ENCODE results near the gene CADM4.

CADM4 gene

DNA sequence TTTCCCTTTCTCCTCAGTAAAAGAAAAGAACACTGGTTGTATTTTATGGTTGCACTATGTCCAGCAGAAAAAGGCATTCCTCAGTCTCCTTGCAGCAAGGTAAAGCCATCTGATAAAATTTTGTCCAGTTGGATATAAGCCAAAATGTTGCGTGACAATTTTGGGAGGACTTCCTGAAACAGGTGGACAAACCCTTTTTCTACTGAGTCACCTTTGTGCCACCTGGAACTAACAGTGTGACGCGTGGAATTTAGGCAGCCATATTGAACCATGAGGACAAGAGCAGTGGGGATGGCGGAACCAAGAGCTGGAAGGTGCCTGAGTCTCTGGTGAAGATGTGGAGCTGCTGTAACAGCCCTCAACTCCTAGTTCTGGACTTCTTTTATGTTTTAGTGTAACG is 8.2 kb downstream of the CADM4 start:
- DNase-seq, result no peak

DNA sequence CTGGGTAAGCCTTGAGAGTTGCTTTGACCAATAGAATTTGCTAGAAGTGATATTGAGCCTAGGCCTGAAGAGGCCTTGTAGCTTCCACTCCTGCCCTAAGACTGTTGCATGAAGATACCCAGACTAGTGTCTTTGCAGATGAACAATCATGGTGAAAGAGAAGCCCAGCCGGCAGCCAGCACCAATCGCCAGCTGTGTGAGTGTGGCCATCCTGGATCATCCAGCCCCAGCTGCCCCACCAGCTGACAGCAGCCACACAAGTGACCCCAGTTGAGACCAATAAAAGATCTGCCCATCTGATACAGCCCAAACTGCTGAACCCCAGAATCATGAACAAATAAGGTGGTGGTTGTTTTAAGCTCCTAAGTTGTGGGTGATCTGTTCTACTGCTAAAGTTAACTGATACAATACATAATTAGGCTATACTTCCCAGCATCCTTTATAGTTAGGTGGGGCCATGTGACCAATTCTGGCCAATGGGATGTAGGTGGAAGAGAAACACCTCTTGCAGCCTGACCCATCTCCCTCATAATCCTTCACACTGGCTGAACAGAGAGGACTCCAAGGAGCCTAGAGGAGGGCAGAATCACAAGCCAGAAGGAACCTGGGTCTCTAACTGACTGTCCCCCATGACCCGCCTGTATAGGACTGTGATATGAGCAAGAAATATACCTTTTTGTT is 10.9 kb downstream of the CADM4 start:
- no peak for DNase-seq

DNA sequence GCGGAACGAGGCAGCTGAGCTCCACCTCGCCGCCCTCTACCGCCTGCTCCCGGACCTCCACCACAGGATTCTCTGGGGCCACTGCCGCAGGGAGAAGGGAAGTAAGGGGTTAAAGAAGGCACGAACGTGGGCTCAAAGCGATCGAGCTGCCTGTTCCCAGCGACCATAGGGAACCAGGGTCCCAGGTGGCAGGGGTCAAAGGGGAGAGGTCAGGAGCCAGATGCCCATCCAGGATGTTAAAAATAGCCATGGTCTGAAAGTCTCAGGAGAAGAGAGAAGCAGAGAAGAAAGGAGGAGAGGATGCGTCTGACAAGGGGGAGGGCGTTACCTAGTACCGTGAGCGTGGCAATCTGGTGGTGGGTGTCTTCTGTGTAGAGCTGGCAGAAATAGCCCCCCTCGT is 12.8 kb downstream of the CADM4 start:
- no peak for DNase-seq

DNA sequence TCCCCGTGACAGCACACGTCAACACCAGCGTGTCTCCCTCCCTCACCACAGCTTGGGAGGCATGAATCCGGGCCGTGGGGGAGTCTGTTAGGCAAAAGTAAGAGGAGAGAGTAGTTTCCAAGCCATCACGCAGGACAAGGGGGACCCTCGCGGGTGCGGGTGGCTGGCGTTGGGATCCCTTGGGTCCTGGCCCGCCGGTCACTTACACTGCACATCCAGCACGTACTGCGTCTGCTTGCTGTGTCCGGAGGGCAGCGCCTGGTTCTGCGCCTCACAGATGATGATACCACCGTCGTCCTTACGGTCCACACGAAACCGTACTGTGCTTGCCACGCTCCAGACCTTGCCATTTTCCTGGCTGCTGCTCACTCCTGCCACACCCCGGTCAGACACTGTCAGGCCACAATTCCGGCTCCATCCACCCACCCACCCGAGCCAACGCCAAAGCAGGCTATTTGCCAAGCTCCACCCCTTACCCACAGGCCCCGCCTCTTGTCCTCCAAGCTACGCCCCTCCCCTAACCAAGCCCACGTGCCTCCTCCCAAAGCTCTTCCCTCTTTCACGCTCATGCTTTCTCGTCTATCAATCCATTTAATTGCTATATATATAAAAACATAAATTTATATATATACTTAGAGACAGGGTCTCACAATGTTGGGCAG is 13.6 kb downstream of the CADM4 start:
- no peak for DNase-seq

DNA sequence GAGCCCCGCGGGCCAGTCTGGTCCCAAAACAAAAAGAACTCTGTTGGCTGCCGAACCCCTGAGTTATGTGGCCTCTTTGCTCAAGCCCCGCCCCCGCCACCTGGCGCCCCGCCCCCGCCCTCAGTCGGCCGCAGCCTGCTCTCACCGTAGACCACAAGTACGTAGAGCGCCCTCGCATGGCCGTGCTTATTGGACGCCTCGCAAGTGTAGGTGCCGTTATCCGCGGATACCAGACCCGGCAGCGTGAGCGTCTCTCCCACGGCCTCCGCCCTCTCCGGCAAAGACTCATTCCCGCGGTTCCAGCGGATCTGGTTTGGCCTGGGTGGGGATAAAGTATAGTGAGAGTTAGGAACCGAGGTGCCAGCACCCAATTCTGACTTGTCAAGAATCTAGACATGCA is 14.7 kb downstream of the CADM4 start:
- peak; percentile 90 for DNase-seq

DNA sequence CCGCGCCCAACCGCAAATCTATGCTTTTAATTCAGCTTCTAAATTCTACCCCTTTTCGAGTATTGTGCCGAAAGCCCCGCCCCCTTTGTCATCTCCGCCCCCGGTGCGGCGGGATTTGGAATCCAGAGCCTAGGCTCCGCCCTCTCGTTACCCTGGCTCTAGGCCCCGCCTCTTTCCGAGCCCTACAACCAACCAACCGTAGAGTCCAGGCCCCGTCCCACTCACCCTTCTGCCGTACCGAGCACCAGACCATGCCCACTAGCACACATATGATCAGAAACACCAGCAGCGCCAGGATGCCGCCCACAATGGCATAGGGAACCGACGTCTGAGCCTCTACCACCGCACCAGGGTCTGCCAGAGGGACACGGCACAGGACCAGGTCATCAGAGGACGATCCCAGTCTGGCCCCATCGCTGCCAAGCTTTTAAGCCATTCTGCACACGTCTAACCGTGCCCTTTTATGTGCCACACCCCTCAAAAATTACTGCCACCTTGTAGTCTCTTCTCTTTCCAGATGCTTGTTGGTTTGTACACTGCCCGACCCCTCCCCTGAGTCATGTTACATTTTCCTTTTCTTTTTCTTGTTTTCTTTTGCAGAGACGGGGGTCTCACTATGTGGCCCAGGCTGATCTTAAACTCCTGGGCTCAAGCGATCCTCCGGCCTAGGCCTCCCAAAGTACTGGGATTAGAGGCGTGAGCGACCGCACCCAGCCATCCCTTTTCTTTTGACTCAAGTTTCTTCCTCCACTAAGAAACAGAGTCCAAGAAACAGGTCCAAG is 15.6 kb downstream of the CADM4 start:
- DNase-seq, result no peak

DNA sequence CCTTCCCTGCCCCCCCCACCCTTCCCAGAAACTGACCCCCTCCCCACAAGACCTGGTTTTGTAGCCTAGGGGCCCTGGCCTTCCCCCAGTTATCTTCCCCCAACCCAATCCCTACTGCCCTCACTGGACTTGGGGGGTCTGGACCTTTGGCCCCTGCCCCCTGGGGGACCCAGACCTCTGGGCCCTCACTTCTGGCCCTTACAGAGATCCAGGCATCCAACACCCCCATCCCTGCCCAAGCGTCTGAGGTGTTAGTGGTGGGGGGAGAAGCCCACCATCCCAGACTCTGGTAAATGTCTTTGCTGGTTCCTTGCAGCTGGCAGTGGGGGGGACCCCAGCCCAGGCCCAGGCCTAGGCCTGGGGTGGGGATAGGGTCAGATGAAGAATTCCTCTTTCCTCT is 16.7 kb downstream of the CADM4 start:
- DNase-seq, result no peak

DNA sequence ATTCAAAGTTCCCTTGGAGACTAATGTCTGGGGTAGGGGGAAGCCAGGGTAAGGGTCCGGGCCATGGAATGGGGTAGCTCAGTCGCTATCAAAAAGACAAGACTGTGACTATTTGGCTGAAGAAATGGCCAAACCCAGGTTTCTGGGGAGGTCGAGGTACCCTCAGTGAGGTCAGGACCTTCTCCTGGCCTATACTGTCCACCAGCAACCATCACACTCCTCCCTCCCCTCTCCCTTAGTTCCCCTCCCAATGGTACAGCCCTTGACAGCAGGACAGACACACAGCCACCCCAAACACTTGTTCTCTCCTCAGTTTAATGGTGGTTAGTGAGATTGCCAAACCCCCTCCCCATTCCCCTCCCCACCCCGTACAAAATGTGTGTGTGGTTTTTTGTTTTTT is 17.6 kb downstream of the CADM4 start:
- no peak for DNase-seq

DNA sequence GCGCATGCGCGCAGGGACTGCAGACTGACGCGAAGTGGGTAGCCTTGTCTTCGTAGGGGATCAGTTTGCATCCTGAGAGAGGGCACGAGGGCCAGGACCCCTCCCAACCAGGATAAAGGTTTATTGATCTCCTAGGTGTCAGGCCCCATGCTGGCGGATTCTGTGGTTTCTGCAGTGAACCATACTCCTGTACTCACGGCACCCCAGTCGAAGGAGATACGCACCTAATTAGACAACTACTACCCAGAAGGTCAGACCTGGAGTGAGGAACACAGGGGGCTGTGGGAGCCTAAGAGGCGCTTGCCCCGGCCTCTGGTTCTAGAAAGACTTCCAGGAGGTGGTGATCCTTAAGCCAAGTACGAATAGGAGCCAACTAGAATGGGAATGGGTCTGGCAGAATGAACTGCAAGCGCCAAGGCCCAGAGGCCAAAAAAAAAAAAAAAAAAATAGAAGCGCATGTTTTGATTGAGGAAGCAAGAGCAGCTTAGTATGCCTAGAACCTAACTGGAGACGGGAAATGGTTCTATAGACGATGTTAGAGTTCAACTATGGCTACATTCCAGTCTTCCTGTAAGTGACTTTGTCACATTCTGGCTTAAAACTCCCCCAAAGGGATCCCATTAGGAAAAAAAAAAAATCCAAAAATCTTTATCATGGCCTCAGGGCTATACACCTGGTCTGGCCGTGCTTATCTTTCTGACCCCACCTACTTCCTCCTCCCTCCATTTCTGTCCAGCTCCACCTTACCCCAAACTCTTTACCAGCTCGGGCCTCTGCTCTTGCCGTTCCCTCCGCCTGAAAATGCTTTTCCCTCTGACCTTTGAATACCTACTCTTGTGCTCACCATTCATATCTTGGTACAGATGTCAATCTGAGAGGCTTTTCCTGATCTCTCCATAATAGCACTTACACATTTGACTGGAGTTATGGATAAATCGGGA is 19.3 kb downstream of the CADM4 start:
- DNase-seq, result peak; percentile 81

DNA sequence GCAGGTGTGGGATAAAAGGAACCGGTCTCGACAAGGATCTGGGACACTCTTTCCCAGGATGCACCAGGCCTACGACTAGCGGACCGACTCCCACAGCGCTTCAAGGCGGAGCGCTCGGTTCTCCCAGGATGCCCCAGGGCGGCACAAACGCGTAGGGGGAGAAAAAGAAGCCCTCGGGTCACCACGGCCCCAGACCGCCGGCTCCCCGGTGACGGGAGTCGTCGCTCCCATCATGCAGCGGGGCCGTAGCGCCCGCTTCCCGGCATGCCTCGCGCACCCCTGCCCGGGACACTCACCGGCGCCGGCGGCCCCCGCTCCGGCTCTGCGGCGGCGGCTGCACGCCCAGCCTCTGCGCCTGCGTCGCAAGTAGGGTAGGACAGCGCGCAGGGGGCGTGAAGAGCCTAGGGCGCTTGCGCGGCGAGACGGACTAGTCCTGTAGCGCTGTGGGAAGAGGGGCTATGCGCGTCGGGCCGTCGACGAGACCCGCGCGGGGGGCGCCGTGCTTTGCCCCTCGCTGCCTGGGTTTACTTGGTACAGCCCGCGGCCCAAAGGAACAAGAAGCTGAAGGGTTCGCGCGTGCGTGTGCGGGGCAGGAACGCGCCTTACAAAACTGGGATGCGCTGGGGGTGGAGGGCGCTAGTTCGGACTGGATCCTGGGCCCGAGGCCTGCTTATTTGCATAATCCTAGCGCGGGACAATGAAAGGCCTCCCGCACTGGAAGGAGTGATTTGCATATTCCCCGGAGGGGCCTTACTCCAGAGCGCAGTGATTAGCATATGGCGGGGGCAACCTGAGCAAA is 20.2 kb downstream of the CADM4 start, which contains the start of gene ZNF428:
ZNF428 (minus strand) TSS at position 368 of the 799 bp plus-strand sequence. CDS start 5,325 bp downstream, outside the sequence.
- DNase-seq, result peak; percentile 80

DNA sequence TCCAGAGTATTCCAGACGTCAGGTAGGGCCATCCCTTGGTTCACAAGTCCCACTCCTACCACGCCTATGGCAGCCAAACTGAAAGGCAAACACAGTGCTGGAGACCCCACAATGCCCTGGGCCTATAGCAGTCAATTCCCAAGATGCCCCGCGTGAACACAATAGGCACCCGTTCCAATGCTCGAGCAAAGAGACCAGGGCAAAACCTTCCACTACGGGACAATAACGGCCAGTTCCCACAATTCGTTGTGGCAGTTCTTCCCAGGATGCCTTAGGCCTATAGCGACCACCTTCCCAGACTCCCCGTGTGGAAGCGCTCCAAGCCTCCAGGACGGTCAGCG is 20.8 kb downstream of the CADM4 start:
- DNase-seq, result peak; percentile 13

DNA sequence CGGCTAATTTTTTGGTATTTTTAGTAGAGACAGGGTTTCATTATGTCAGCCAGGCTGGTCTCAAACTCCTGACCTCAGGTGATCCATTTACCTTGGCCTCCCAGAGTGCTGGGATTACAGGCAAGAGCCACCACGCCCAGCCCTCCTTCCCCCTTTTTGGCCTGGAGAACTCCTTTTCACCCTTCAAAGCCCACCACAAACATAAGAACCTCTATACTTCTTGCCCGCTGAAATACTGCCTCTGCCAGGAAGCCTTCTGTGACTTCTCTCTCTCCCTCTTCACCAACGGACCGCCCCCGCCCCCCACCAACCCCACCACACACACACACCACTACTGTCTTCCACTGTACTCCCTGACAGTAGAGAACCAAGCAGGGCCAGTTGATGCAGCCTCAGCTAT is 22.7 kb downstream of the CADM4 start:
- no peak for DNase-seq

DNA sequence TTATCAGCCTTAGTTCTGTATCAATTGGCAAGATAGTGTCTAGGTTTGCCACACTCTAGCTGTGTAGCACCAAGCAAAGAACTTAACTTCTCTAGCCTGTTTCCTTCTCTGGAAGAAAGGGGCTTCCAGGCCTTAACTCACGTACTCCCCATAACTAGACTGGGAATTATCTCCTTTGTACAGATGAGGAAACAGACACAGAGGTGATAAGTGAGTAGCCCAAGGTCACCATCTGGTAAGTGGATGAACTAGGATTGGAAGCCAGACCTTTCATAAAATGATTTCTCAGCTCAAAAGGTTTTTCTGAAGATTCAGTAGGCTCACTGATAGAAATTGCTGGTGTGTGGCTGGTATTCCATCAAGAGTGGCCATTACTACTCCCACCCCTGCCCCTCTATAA is 23.3 kb downstream of the CADM4 start:
- DNase-seq, result no peak

DNA sequence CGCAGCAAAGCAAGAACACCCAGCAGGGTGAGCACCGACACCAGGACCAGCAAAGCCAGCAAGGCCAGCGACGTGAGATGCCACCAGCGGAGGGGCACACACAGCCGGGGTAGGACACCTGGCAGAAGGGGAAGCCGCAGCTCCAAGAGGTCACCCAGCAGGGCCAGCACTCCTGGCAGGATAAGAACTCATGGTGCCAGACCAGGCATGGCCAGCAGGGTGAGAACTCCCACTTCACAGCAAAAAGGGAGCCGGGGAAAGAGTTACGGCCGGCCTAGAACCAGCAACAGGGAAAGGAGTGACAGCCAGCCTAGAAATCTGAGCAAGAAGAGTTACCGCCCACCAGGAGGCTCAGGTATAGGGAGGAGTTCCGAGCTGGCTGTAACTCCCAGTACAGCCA is 27.3 kb downstream of the CADM4 start:
- no peak for DNase-seq

DNA sequence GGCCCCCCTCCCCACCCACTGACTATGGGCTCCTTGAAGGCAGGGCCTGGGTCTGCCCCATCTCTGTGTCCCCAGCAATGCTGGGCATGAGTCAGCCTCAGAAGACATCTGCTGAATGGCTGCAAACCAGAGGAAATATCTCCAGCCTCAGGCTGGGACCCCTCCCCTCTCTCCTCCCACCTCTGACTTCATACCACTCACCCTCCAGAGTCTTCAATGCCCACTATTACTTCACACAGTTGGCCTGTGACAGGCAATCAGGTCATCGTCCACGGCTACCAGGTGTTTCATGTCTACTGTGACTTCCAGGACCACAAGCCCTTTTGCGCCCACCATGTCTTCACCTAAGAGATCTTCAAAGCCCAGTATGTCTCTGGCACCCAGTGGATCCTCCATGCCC is 27.9 kb downstream of the CADM4 start, which contains the start of gene SRRM5:
SRRM5 (plus strand) TSS at position 301 of the 400 bp plus-strand sequence; CDS start at position 335, 34 bp downstream.
- no peak for DNase-seq

DNA sequence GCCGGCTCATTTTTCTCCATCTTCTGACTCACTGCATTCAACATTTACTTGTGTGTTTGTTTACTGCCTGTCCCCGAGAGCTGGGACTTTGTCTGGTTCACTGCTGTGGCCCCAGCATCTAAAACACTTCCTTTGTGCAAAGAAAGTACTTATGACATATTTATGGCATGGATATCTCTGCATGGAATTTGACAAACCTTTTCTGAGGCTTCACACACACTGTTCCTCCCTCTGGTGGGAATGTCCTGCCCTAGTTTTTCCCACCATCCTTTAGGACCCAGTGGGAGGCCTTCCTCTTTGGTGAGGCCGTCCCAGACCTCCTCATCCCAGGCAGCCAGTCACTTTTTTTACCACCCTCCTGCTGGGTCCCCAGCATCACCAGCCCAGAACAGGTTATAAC is 29.2 kb downstream of the CADM4 start:
- DNase-seq, result no peak

DNA sequence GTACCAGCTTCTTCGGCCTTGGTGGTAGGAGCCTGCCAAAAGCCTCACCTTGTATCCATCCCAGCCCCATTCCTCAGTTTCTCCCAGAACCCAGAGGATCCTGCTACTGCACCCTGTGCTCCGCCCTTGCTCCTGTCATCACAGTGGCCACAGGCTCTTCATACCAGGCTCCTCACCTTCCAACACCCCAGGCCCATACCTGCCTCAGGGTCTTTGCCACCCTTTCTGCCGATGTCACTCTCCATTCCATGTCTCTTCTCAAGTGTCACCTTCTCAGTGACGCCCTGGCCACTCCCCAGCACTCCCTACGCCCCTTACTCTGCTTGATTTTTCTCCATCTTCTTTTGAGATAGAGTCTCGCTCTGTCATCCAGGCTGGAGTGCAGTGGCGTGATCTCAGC is 29.8 kb downstream of the CADM4 start:
- no peak for DNase-seq

DNA sequence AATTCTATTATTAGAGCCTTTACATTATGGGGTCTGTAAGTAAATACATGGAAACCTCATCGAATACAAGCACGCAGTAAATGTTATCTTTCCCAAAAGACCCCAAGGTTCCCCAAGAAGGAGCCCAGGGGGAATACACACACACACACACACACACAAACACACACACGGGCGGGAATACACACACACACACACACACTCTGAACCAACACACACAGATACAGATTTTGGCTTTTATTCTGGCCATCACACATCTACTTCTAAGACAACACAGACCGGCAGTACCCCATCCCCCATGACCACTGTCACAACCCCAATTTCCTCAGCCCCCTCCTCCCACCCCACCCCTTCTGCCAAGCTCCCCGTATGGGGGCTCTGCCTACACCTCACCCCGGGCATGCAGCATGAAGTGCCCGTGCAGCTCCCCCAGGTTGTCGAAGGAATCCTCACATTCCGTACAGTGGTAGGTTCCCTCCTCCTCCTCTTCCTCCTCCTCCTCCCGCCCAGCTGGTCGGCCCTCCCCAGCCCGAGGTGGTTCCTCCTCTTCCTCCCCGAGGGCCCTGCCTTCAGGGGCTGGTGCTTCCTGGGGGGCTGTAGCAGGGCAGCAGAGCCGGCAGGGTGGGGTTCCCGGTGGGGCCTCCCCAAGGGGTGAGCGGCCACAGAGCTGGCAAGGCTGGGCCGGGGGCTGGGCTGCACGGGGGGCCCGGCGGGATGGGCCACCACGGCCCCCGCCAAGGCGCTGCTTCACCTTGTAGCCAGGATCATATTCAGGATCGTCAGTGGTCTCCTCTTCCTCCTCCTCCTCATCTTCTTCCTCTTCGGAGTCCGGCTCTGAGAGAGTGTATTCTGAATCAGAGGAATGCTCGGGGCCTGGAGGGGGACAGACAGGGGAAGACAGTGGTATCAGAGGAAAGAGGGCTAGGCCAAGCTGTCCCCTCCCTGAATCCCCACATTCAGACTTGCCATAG is 32.1 kb downstream of the CADM4 start:
- DNase-seq, result no peak

DNA sequence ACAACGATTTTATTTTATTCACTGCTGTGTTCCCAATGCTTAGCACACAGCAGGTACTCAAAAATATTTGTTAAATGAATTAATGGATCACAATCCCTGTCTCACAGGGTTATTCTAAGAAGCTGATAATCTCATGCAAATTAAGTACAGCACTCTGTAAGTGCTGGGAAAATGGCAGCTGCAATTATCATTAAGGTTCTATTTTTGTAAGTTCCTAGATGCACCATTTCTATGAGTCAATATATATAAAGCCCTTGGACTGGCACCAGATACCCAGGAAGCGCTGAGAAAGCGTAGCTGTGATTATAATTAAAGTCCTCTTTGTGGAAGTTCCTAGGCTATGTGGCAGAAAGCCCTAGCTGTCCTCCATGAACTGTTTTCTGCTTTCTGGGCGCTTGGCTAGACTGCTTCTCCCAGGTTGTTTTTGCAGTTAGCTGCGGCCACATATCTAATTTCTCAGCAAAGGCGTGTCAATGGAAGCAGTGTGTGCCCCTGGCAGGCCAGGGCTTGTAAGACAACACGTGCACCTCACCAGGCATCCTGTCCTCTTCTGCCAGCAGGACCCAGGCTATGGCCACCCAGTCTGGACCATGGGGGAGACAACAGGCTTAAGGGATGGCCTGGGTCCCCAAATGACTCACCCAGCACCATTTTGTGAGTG is 33.0 kb downstream of the CADM4 start:
- no peak for DNase-seq

All from activated CD4-positive, alpha-beta T cell treated with anti-CD3 and anti-CD28 coated beads, Interleukin-2, amount 50 U/mL, for 1 hour (primary cell).